NT2/D1 (cell line): ENCODE data around the gene CEP112.

ENCODE experiments used
- SUZ12 ChIP-seq: IDR thresholded peaks from 2 replicates; pipeline ENCODE4 v1.6.1; 2011; ENCODE audit not compliant: insufficient read length, insufficient read depth; ENCODE audit errors: extremely low read depth
- YY1 ChIP-seq: IDR thresholded peaks from 2 replicates; pipeline ENCODE4 v1.6.1; 2011; ENCODE audit not compliant: insufficient read length, insufficient read depth

DNA sequence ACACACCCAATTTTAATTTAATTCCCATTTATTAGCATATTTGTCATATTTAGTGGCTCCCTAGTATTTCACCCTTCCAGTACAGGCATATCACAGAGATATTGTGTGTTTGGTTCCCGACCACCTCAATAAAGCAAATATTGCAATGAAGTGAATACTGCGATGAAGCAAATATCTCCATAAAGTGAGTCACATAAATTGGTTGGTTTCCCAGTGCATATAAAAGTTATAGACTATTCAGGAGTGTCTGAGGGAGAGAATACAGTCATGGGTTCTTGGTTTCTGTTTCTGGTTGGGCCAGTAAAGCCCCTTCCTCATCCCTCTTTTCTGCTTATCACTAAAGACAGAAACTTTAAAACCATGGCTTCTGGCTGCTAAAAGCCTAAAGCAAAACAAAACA is 335.1 kb downstream of the CEP112 start:
- no peak for TF ChIP-seq YY1
- no peak for TF ChIP-seq SUZ12
